DND-41 (cell line): ENCODE data around the gene POLR1H.

Experiments
- EZH2 ChIP-seq: IDR thresholded peaks from 3 replicates; pipeline ENCODE4 v1.6.1; 2012; ENCODE audit warnings: borderline replicate concordance, low read depth, mild to moderate bottlenecking, moderate library complexity, low read length, inconsistent platforms; ENCODE audit not compliant: severe bottlenecking
- TF ChIP-seq, protein P1 (sequence below): IDR thresholded peaks from 2 replicates; pipeline ENCODE4 v1.5.1; 2012; ENCODE audit warnings: borderline replicate concordance, low read length, moderate library complexity, mild to moderate bottlenecking; ENCODE audit not compliant: poor library complexity, severe bottlenecking; ENCODE audit errors: extremely low read depth

DNA sequence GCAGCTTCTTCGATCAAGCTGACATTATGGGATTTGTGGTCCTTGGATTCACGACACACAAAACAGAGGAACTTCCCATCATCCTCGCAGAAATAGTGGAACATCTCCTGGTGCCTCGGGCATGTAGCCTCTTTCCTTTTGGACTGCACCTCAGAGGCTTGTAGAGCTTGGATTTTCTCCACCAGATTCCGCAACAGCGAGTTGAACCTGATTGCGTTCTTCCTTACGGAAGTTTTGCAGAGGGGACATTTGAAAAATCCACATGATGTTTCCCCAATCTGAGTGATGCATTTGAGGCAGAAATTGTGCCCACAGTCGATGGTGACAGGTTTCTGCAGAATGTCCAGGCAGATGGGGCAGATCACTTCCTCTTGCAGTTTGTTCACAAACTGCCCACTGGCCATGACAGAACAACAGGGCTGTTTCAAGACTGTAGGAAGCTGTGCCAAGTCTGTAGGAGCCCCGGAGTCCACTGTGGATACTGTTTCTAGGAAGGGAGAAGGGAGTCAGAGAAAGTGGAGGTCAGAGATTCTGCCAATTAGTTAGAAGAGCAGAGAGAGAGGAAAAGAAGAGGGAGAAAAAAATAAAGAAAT lies 51.4 kb downstream of the POLR1H start:
- TF ChIP-seq, protein P1, sequence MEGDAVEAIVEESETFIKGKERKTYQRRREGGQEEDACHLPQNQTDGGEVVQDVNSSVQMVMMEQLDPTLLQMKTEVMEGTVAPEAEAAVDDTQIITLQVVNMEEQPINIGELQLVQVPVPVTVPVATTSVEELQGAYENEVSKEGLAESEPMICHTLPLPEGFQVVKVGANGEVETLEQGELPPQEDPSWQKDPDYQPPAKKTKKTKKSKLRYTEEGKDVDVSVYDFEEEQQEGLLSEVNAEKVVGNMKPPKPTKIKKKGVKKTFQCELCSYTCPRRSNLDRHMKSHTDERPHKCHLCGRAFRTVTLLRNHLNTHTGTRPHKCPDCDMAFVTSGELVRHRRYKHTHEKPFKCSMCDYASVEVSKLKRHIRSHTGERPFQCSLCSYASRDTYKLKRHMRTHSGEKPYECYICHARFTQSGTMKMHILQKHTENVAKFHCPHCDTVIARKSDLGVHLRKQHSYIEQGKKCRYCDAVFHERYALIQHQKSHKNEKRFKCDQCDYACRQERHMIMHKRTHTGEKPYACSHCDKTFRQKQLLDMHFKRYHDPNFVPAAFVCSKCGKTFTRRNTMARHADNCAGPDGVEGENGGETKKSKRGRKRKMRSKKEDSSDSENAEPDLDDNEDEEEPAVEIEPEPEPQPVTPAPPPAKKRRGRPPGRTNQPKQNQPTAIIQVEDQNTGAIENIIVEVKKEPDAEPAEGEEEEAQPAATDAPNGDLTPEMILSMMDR, result no peak
- no peak for TF ChIP-seq EZH2
